Neural progenitor cell (in vitro differentiated cells): Measurements from ENCODE around the gene ITIH6.

ENCODE experiments used
- CTCF ChIP-seq: fragments of 200-600 bp; sonication (generic); IDR thresholded peaks from 2 replicates; pipeline ENCODE4 v1.5.1; 2017; ENCODE audit warnings: antibody characterized with exemption, mild to moderate bottlenecking
- EZH2 ChIP-seq: fragments of 200-600 bp; sonication (generic); IDR thresholded peaks from 2 replicates; pipeline ENCODE4 v1.6.1; 2017; ENCODE audit warnings: antibody characterized with exemption, mild to moderate bottlenecking, moderate library complexity
- EZH2phosphoT487 ChIP-seq: fragments of 200-600 bp; sonication (generic); IDR thresholded peaks from 2 replicates; pipeline ENCODE4 v1.6.1; 2017; ENCODE audit warnings: antibody characterized with exemption

GRCh38 chrX:54817220-54817820 is 19.3 kb upstream of the ITIH6 start:
- no peak for TF ChIP-seq EZH2
- no peak for TF ChIP-seq CTCF
- no peak for TF ChIP-seq EZH2phosphoT487
